H54 (cell line): ENCODE results near the gene IGSF3.
"Not testable (repeated sequence)": the region's sequence is repeated elsewhere in the genome, so short reads cannot be mapped to it uniquely, and the experiment has no call there.

Experiments
- DNase-seq: peaks from one replicate; pipeline ENCODE4 v3.0.0; 2011; ENCODE audit warnings: low spot score, mixed read lengths; ENCODE audit not compliant: insufficient read length
- FAIRE-seq: peaks from 3 replicates; lab custom pipeline; 2011; peaks lifted over from hg19 to GRCh38; lab: Jason Lieb, UNC
- POLR2A ChIP-seq: IDR thresholded peaks from 2 replicates; pipeline ENCODE4 v1.6.1; 2011; ENCODE audit warnings: low read depth, mild to moderate bottlenecking, low read length

The IGSF3 gene

GRCh38 chr1:116631996-116632925 lies 35.3 kb downstream of the IGSF3 start:
- not testable (repeated sequence) for DNase-seq, FAIRE-seq

- DNase-seq, FAIRE-seq: not testable (repeated sequence)
Measured at GRCh38 chr1:116631554-116631953, 36.0 kb downstream of the IGSF3 start.

GRCh38 chr1:116630057-116630456 lies 37.5 kb downstream of the IGSF3 start:
- DNase-seq, FAIRE-seq: not testable (repeated sequence)

GRCh38 chr1:116629441-116629840 lies 38.1 kb downstream of the IGSF3 start:
- not testable (repeated sequence) for DNase-seq, FAIRE-seq

GRCh38 chr1:116628448-116628847 lies 39.1 kb downstream of the IGSF3 start:
- TF ChIP-seq POLR2A = no peak
- FAIRE-seq (no peak), DNase-seq (no peak)

- not testable (repeated sequence) for DNase-seq, FAIRE-seq
Measured at GRCh38 chr1:116627357-116627756, 40.2 kb downstream of the IGSF3 start.

- DNase-seq, FAIRE-seq: not testable (repeated sequence)
Measured at GRCh38 chr1:116626915-116627314, 40.6 kb downstream of the IGSF3 start.

- not testable (repeated sequence) for FAIRE-seq, DNase-seq
Measured at GRCh38 chr1:116625155-116625554, 42.4 kb downstream of the IGSF3 start.

- no peak for TF ChIP-seq POLR2A
- no peak for DNase-seq
- FAIRE-seq = no peak
Measured at GRCh38 chr1:116624040-116624439, 43.5 kb downstream of the IGSF3 start.

GRCh38 chr1:116622496-116622895 lies 45.0 kb downstream of the IGSF3 start:
- not testable (repeated sequence) for FAIRE-seq, DNase-seq

- peak; percentile 52 for FAIRE-seq
- DNase-seq = not testable (repeated sequence)
Measured at GRCh38 chr1:116621756-116622155, 45.8 kb downstream of the IGSF3 start.

GRCh38 chr1:116620392-116620791 lies 47.1 kb downstream of the IGSF3 start:
- not testable (repeated sequence) for FAIRE-seq, DNase-seq

- DNase-seq, FAIRE-seq: not testable (repeated sequence)
Measured at GRCh38 chr1:116619106-116619505, 48.4 kb downstream of the IGSF3 start.

GRCh38 chr1:116617808-116618207 lies 49.7 kb downstream of the IGSF3 start:
- not testable (repeated sequence) for DNase-seq, FAIRE-seq

GRCh38 chr1:116613825-116614224 lies 53.7 kb downstream of the IGSF3 start:
- DNase-seq, FAIRE-seq: not testable (repeated sequence)

- not testable (repeated sequence) for FAIRE-seq, DNase-seq
Measured at GRCh38 chr1:116609801-116610371, 57.6 kb downstream of the IGSF3 start.

- not testable (repeated sequence) for FAIRE-seq, DNase-seq
Measured at GRCh38 chr1:116608841-116609240, 58.7 kb downstream of the IGSF3 start.

- not testable (repeated sequence) for FAIRE-seq, DNase-seq
Measured at GRCh38 chr1:116608151-116608550, 59.4 kb downstream of the IGSF3 start.

- FAIRE-seq, DNase-seq: not testable (repeated sequence)
Measured at GRCh38 chr1:116607463-116607862, 60.1 kb downstream of the IGSF3 start.

- not testable (repeated sequence) for FAIRE-seq, DNase-seq
Measured at GRCh38 chr1:116606067-116606466, 61.5 kb downstream of the IGSF3 start.
